GM21825 (cell line): ENCODE data around the gene CMIP.

Source experiments
- ATAC-seq: cut with Tn5 transposase; IDR thresholded peaks from one replicate; pipeline ENCODE4 v1.9.1; 2021; ENCODE audit warnings: mild to moderate bottlenecking, moderate library complexity; ENCODE audit not compliant: unreplicated experiment

The CMIP gene

GRCh38 chr16:81492311-81492761 is 47.7 kb downstream of the CMIP start:
- ATAC-seq, result no peak

GRCh38 chr16:81492965-81493754 is 48.6 kb downstream of the CMIP start:
- ATAC-seq, result no peak

GRCh38 chr16:81493755-81494433 is 49.3 kb downstream of the CMIP start:
- ATAC-seq, result no peak

- ATAC-seq, result no peak
Observed at GRCh38 chr16:81494434-81494806, 49.8 kb downstream of the CMIP start.

- no peak for ATAC-seq
Observed at GRCh38 chr16:81494888-81495287, 50.3 kb downstream of the CMIP start.

GRCh38 chr16:81495321-81496234 is 51.0 kb downstream of the CMIP start:
- ATAC-seq, result no peak

GRCh38 chr16:81496321-81496720 is 51.7 kb downstream of the CMIP start:
- no peak for ATAC-seq

GRCh38 chr16:81496742-81497141 is 52.1 kb downstream of the CMIP start:
- no peak for ATAC-seq

- no peak for ATAC-seq
Observed at GRCh38 chr16:81497690-81498089, 53.1 kb downstream of the CMIP start.

- ATAC-seq, result no peak
Observed at GRCh38 chr16:81498351-81498750, 53.7 kb downstream of the CMIP start.

- no peak for ATAC-seq
Observed at GRCh38 chr16:81499576-81500380, 55.2 kb downstream of the CMIP start.

- ATAC-seq, result no peak
Observed at GRCh38 chr16:81500833-81501521, 56.4 kb downstream of the CMIP start.

- ATAC-seq, result no peak
Observed at GRCh38 chr16:81502396-81503070, 57.9 kb downstream of the CMIP start.

- peak; percentile 81 for ATAC-seq
Observed at GRCh38 chr16:81505011-81505661, 60.5 kb downstream of the CMIP start.

GRCh38 chr16:81509404-81509803 is 64.8 kb downstream of the CMIP start:
- no peak for ATAC-seq

GRCh38 chr16:81510016-81510415 is 65.4 kb downstream of the CMIP start:
- ATAC-seq, result no peak

- no peak for ATAC-seq
Observed at GRCh38 chr16:81511371-81511770, 66.8 kb downstream of the CMIP start.

GRCh38 chr16:81513204-81514040 is 68.8 kb downstream of the CMIP start:
- ATAC-seq, result no peak
